T-helper 2 cell treated with Interferon-gamma antibody and Interleukin-4, amounts not matched to agents 5 μg/mL and 100 μg/mL, for 36 hours (primary cell): ENCODE data around the gene TTC9.

Experiments
- DNase-seq: peaks from one replicate; pipeline ENCODE4 v3.0.0; 2021; ENCODE audit warnings: low spot score
- H3K27ac Mint-ChIP-seq: one replicate; pipeline ENCODE4 v1.8.0; 2021; ENCODE audit warnings: mild to moderate bottlenecking, mixed read lengths
- H3K27me3 Mint-ChIP-seq: one replicate; pipeline ENCODE4 v1.8.0; 2021; ENCODE audit warnings: low read depth, mixed read lengths
- H3K36me3 Mint-ChIP-seq: one replicate; pipeline ENCODE4 v1.8.0; 2021; ENCODE audit warnings: low read depth, mixed read lengths
- H3K4me1 Mint-ChIP-seq: one replicate; pipeline ENCODE4 v1.8.0; 2021; ENCODE audit warnings: low read depth, mixed read lengths
- H3K4me3 Mint-ChIP-seq: one replicate; pipeline ENCODE4 v1.8.0; 2022; ENCODE audit warnings: mild to moderate bottlenecking, moderate library complexity, mixed read lengths
- H3K9me3 Mint-ChIP-seq: one replicate; pipeline ENCODE4 v1.8.0; 2021; ENCODE audit warnings: mixed read lengths

TTC9 gene

DNA sequence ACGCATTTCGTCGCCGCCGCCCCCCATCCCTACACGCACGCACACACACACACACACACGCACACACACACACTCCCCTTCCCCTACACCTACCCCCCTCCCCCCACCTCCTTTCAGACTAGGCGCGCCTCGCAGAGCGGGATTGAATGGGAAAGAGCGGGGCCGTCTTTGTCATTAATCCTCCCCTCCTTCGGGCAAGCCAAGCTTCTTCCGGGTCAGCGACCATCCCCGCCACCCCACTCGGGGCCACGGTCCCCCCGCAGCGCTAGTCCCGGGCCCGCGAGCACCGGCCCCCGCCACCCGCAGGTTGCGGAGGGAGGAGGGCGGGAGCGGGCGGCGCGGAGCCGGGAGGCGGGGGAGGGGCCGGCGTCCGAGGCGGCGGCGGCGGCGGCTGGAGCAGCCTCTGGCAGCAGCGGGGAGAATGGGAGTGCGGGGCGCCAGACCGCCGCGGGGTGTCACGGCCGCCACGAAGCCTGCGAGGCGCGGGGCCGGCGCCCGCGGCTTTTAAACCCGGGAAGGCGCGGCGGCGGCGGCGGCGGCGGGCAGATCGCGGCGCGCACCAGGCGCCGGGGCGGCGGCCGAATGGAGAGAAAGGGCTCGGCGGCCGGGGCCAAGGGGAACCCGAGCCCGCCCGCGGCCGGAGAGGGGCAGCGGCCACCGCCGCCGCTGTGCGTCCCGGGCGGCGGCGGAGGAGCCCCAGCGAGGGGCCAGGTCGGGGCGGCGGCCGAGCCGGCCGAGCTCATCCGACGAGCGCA lies at the start of gene TTC9:
TSS of gene TTC9 (plus strand) at position 369 of the 755 bp plus-strand sequence. CDS start at position 583, 214 bp downstream.
- H3K27me3 Mint-ChIP-seq = no peaks in the 10 kb centered on the region
- DNase-seq = peak; percentile 23
- H3K9me3 Mint-ChIP-seq = no peaks in the 10 kb centered on the region
- peak within 1 kb of the TSS; percentile 91 for H3K27ac Mint-ChIP-seq
- H3K4me3 Mint-ChIP-seq = peak within 1 kb of the TSS; percentile 93
- H3K36me3 Mint-ChIP-seq = peaks cover 10% of the 10 kb centered on the region
- H3K4me1 Mint-ChIP-seq = peaks cover 55% of the 10 kb centered on the region

DNA sequence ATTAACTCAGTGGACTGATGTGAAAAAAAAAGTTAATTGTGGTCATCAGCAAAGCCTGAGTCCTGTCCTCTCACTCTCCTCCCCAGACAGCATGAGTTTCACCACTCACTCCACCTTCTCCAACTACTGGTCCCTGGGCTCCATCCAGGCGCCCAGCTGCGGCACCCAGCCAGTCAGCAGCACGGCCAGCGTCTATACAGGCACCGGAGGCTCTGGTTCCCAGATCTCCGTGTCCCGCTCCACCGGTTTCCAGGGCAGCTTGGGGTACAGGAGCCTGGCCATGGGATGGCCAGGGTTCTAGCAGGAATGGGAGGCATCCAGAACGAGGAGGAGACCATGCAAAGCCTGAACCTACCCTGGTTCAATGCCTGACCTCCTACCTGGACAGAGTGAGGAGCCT lies 47.3 kb upstream of the TTC9 start:
- Mint-ChIP-seq H3K36me3 (peaks cover 36% of the 10 kb centered on the region), H3K27me3 (no peaks in the 10 kb centered on the region), H3K9me3 (no peaks in the 10 kb centered on the region), H3K4me1 (peaks cover 13% of the 10 kb centered on the region), H3K27ac (no peak overlapping the region), H3K4me3 (no peak overlapping the region)
- no peak for DNase-seq

DNA sequence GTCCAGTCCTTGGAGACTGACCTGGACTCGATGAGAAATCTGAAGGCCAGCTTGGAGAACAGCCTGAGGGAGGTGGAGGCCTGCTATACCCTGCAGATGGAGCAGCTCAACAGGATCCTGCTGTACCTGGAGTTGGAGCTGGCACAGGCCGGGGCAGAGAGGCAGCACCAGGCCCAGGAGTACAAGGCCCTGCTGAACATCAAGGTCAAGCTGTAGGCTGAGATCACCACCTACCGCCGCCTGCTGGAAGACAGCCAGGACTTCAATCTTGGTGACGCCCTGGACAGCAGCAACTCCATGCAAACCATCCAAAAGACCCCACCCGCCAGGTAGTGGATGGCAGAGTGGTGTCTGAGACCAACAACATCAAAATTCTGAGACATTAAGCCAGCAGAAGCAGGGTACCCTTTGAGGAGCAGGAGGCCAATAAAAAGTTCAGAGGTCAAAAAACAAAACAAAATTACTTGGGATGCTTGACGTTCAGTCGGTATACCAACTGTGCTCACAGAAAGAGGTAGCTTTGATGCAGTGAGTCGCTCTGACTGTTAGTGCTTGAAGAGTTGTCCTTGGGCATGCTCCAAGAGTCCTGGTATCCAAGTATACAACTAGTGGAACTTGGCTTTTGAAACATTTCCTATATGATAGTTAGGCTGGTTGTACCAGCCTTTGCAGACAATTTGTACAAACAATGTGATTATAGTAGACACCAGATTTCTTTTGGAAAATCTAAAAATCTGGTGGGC lies 46.1 kb upstream of the TTC9 start:
- no peak overlapping the region for H3K4me3 Mint-ChIP-seq
- no peak for DNase-seq
- peaks cover 31% of the 10 kb centered on the region for H3K36me3 Mint-ChIP-seq
- H3K27ac Mint-ChIP-seq = no peak overlapping the region
- no peaks in the 10 kb centered on the region for H3K9me3 Mint-ChIP-seq
- H3K4me1 Mint-ChIP-seq = peaks cover 20% of the 10 kb centered on the region
- no peaks in the 10 kb centered on the region for H3K27me3 Mint-ChIP-seq

DNA sequence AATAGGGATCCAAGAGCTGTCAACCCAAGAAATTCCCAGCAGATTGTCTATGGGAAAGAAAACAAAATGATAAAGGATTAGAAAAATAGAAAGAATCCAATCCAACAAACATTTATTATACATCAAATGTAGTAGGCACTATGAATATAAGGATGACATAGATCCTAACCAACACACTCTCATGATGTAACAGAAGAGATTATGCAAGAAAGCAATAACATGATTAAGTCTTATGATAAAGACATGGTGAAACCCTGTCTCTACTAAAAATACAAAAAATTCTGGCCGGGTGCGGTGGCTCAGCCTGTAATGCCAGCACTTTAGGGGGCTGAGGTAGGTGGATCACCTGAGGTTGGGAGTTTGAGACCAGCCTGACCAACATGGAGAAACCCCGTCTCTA lies 44.0 kb upstream of the TTC9 start:
- no peaks in the 10 kb centered on the region for H3K9me3 Mint-ChIP-seq
- no peak for DNase-seq
- H3K27ac Mint-ChIP-seq = no peak overlapping the region
- peaks cover 32% of the 10 kb centered on the region for H3K4me1 Mint-ChIP-seq
- H3K36me3 Mint-ChIP-seq = peaks cover 20% of the 10 kb centered on the region
- H3K27me3 Mint-ChIP-seq = no peaks in the 10 kb centered on the region
- H3K4me3 Mint-ChIP-seq = no peak overlapping the region

DNA sequence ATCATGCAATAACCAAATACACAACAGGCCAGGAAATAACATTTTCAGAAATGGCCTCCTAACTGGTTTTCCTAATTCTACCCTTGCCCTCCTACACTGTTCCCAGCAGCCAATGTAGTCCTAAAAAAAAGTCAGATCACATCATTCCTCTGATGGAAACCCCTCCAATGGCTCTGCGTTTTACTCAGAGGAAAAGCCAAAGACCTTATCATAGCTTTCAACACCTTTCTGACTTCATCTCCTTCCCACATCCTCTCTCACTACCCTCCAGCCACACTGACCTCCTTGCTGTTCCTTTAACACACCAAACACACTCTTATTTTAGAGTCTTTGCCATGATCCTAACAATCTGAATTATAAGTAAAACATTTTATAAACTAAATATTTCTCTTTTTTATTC lies 42.4 kb upstream of the TTC9 start:
- Mint-ChIP-seq H3K27ac (peak overlapping the region; percentile 97), H3K9me3 (no peaks in the 10 kb centered on the region), H3K36me3 (peaks cover 12% of the 10 kb centered on the region), H3K27me3 (peaks cover 7% of the 10 kb centered on the region), H3K4me3 (peak overlapping the region; percentile 100), H3K4me1 (peaks cover 32% of the 10 kb centered on the region)
- DNase-seq = no peak

DNA sequence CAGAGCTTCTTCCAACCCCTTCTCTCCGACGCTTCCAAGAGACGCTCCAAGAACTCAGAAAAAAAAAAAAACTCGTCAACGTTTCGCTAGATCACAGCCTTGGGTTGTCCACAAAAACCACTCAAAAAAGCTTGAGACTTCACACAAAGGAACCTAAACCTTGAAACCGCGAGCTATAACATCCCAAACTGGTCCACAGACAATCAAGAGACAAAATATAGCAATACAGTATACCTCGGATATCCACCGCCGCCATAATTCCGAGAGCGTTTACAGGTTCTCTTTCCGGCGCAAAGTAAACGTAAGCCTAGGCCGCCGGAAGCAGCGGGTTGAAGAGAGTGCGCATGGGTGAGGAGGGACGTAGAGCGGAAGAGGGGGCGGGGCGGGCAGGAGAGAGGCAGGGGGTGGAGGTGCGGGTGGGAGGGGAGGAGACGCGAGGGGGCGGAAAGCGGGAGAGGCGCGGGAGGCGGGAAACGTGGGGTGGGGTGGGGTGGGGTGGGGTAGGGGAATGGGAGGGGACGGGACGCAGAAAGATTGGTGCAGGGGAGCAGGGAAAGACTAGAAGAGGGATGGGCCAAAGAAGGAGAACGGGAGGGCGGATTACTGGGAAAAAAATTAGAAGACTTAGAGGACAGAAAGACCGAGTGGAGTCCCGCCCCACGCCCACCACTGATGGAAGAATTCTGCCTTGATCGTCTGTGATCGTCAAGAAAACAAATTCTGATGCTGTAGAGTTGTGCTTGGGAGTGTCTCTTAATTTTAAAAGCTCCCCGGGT lies 41.1 kb upstream of the TTC9 start, which contains the start of gene MED6:
TSS of gene MED6 (minus strand) at position 274 of the 776 bp plus-strand sequence. CDS start at position 256, 18 bp downstream.
- peaks cover 7% of the 10 kb centered on the region for H3K36me3 Mint-ChIP-seq
- H3K4me3 Mint-ChIP-seq = peak within 1 kb of the TSS; percentile 100
- H3K4me1 Mint-ChIP-seq = peaks cover 32% of the 10 kb centered on the region
- DNase-seq = peak; percentile 89
- H3K27me3 Mint-ChIP-seq = peaks cover 9% of the 10 kb centered on the region
- peak within 1 kb of the TSS; percentile 97 for H3K27ac Mint-ChIP-seq
- no peaks in the 10 kb centered on the region for H3K9me3 Mint-ChIP-seq

DNA sequence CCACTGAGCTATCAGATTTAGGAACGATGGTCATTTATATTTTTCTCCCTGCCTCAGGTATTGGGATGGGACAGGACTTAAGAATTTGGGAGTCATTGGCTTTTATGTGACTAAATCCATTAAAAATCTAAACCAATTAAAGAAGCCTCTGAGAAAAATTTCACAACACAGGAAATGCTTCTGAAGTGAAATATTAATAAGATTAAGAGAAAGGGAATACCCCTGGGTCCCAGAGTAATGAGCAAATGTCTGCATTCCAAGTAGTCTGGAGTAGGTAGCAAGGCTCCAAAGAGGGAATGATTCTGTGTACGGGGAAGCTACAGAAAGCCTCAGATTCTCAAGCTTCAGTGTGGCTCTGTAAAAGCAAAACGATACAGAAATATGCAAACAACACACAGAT lies 40.6 kb upstream of the TTC9 start:
- no peak for DNase-seq
- H3K27me3 Mint-ChIP-seq = peaks cover 11% of the 10 kb centered on the region
- H3K4me1 Mint-ChIP-seq = peaks cover 32% of the 10 kb centered on the region
- peak overlapping the region; percentile 90 for H3K27ac Mint-ChIP-seq
- no peaks in the 10 kb centered on the region for H3K9me3 Mint-ChIP-seq
- peaks cover 6% of the 10 kb centered on the region for H3K36me3 Mint-ChIP-seq
- peak overlapping the region; percentile 94 for H3K4me3 Mint-ChIP-seq

DNA sequence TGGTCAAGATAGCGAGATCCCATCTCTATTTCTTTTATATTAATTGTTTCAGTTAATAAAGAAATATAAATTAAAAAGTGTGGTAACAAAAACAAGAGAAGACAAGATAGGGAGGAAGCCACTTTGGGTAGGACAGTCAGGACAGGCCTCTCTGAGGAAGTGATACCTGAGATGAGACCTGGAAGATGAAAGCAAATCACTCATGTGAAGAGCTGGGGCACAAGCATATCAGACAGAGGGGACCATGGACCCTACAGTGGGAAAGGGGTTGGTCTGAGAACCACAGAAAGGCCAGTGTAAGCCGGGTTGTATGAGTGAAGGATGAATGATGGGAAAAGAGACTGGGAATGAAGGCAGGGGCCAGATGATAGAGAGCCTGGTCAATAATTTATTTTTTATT lies 39.5 kb upstream of the TTC9 start:
- Mint-ChIP-seq H3K27ac (no peak overlapping the region), H3K27me3 (peaks cover 17% of the 10 kb centered on the region), H3K4me3 (no peak overlapping the region), H3K4me1 (peaks cover 32% of the 10 kb centered on the region), H3K36me3 (peaks cover 4% of the 10 kb centered on the region), H3K9me3 (no peaks in the 10 kb centered on the region)
- no peak for DNase-seq

DNA sequence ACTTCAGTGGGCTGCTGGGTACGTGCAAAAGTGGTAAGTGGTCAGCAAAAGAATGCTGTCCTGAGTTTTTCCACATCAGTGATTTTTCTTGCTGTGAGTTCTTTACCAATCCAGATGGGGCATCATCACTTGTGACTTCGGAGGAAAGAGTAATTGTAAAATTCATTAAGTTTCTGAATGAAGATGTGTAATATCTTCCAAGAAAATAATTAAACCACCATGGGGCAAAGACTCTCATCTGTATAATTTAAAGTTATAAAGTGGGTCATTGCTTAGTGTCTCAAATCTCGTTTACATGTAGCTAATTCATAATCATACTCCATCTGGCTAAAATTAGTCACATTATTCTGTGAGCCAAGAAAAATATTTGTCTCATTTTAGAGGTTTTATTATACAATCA lies 30.5 kb upstream of the TTC9 start:
- H3K27me3 Mint-ChIP-seq = peaks cover 24% of the 10 kb centered on the region
- DNase-seq = no peak
- no peak overlapping the region for H3K27ac Mint-ChIP-seq
- no peak overlapping the region for H3K4me3 Mint-ChIP-seq
- no peaks in the 10 kb centered on the region for H3K9me3 Mint-ChIP-seq
- H3K36me3 Mint-ChIP-seq = no peaks in the 10 kb centered on the region
- H3K4me1 Mint-ChIP-seq = no peaks in the 10 kb centered on the region

DNA sequence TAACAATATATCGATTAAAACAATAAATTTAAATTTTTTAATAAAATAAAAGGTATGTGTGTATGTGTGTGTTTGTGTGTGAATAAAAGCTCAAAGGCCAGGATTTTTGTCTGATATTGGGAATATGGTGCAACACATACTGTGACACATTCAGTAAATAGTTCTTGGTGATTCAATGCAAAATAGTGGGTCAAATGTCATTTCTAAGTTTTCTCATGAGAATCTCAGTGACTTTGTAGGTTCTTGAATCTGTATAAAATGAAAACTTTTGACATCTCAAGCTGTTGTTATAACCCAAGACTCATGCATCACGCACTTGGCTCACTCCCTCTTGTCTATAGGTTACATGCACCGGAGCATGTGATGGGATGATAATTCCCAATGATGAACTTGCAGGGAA lies 25.1 kb upstream of the TTC9 start:
- Mint-ChIP-seq H3K4me1 (no peaks in the 10 kb centered on the region), H3K4me3 (no peak overlapping the region), H3K36me3 (no peaks in the 10 kb centered on the region), H3K27ac (no peak overlapping the region), H3K9me3 (no peaks in the 10 kb centered on the region), H3K27me3 (peaks cover 16% of the 10 kb centered on the region)
- DNase-seq = no peak

DNA sequence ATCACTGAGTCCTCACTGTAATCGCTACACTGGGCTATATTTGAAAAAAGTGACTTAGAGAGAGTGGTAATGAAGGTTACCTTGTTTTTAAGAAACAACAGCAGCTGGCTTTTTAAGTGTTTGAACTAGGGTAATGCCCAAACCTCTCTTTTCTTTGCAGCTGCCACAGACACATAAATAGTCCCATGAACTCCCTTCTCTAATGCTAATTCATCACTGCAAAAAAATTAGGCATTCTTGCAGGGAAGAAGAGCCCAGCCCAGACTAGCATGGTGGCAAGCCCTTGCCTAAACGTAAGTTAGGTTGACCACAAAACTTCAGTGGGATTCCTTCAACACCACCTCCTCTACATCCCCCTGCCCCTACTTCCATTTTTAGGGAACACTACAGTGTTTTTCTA lies 23.4 kb upstream of the TTC9 start:
- Mint-ChIP-seq H3K4me3 (no peak overlapping the region), H3K27me3 (peaks cover 24% of the 10 kb centered on the region), H3K27ac (no peak overlapping the region), H3K4me1 (peaks cover 2% of the 10 kb centered on the region), H3K36me3 (no peaks in the 10 kb centered on the region), H3K9me3 (no peaks in the 10 kb centered on the region)
- no peak for DNase-seq

DNA sequence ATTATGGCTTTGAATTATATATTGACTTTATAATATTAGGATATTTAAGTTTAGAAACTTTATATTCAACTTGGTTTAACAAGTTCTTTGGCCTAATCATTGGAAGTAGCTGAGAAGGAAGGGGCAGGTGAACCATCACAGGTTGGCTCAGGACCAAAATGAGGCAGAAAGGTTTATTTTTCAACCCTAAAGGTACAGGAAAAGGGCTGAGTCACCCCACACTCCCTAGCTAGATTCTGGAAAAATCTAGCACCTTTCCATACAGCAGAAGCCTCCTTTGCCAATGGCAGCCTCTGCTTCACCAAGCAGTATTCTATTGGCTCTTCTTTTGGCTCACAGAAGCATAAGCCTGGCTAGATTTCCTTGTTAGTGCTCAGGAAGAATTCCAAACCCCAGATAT lies 22.0 kb upstream of the TTC9 start:
- no peak for DNase-seq
- peaks cover 2% of the 10 kb centered on the region for H3K4me1 Mint-ChIP-seq
- no peaks in the 10 kb centered on the region for H3K9me3 Mint-ChIP-seq
- H3K27me3 Mint-ChIP-seq = peaks cover 24% of the 10 kb centered on the region
- no peaks in the 10 kb centered on the region for H3K36me3 Mint-ChIP-seq
- H3K27ac Mint-ChIP-seq = no peak overlapping the region
- H3K4me3 Mint-ChIP-seq = no peak overlapping the region

DNA sequence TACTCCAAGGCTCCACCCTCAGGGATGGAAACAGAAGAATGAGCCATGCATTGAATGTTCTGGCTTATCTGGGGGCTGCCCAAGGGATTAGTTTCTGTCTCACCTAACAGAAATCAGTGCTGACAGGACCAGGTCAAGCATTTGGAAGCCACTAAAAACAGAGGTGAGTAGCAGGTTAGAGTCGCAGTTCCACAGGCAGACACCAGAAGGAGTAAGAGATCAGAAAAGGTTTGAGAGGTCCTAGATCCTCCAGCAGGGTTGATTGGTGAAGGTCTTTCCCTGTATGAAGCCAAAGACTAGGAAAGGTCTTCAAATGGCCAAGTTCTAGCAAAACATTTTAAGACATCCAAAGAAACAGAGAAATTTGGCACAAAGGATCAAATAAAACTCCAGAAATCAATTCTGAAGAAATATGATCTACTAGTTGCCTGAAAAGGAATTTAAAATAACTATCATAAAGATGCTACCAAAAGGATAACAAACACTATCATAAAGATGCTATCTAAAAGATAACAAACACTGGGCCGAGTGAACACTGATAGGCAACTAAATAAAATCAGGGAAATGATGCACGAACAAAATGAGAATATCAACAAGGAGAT lies 19.5 kb upstream of the TTC9 start:
- peaks cover 18% of the 10 kb centered on the region for H3K27me3 Mint-ChIP-seq
- peaks cover 6% of the 10 kb centered on the region for H3K36me3 Mint-ChIP-seq
- peaks cover 2% of the 10 kb centered on the region for H3K4me1 Mint-ChIP-seq
- H3K27ac Mint-ChIP-seq = no peak overlapping the region
- no peak overlapping the region for H3K4me3 Mint-ChIP-seq
- peaks cover 20% of the 10 kb centered on the region for H3K9me3 Mint-ChIP-seq
- DNase-seq = peak; percentile 32
